HCT116 (cell line): ENCODE data around the gene DYNC2LI1.

Experiments used
- ATF3 ChIP-seq: IDR thresholded peaks from 2 replicates; pipeline ENCODE4 v1.6.1; 2012
- CBX3 ChIP-seq: IDR thresholded peaks from 2 replicates; pipeline ENCODE4 v1.6.1; 2012; ENCODE audit warnings: low read depth
- CTCF ChIP-seq, 3 experiments: fragments of 200-600 bp in 1 of 3; sonication (generic) in 1 of 3; IDR thresholded peaks in 2 of 3; conservative IDR thresholded peaks in 1 of 3; 2 replicates each; pipeline ENCODE4 v1.5.1; 2012 to 2017; ENCODE audit warnings: low read depth in 2 of 3, low read length in 2 of 3, antibody characterized with exemption in 1 of 3, borderline replicate concordance in 1 of 3, control low read depth in 1 of 3, mild to moderate bottlenecking in 1 of 3, mixed read lengths in 1 of 3, mixed run types in 1 of 3, moderate library complexity in 1 of 3; ENCODE audit not compliant: insufficient read depth in 1 of 3
- JUND ChIP-seq: IDR thresholded peaks from 2 replicates; pipeline ENCODE4 v1.6.1; 2012
- POLR2A ChIP-seq: IDR thresholded peaks from 2 replicates; pipeline ENCODE4 v1.7.0; 2011; ENCODE audit warnings: borderline replicate concordance; ENCODE audit not compliant: insufficient read depth, insufficient read length; ENCODE audit errors: extremely low read depth
- POLR2AphosphoS5 ChIP-seq: IDR thresholded peaks from 2 replicates; pipeline ENCODE4 v1.6.1; 2011; ENCODE audit warnings: mild to moderate bottlenecking, low read depth, low read length, moderate library complexity
- YY1 ChIP-seq: IDR thresholded peaks from 2 replicates; pipeline ENCODE4 v1.6.1; 2011; ENCODE audit warnings: low read length, low read depth, moderate library complexity, mild to moderate bottlenecking; ENCODE audit not compliant: insufficient replicate concordance; ENCODE audit errors: extremely low read depth

GRCh38 chr2:43738257-43738656 lies 35.6 kb upstream of the DYNC2LI1 start:
- TF ChIP-seq JUND (no peak), POLR2A (no peak), POLR2AphosphoS5 (no peak), CTCF (IDR thresholded peaks at IDR 0.05 in 2 of 3, conservative IDR thresholded peaks at IDR 0.05 in 1 of 3; ENCODE audit: borderline replicate concordance in 1 of 3, insufficient read depth in 1 of 3, low read depth in 2 of 3, low read length in 2 of 3) (no peak), CBX3 (no peak), YY1 (no peak), ATF3 (no peak)
